ENCODE measurements around the gene MICU2. TPM values are rescaled to one million over a fixed set of nuclear protein-coding genes. Genes with fewer than 3 reads are reported as not detected.

The MICU2 gene
- polyA plus RNA-seq, 1 donor from 2014 or later: 223 TPM

GRCh38 chr13:21445759-21446158 is 158.2 kb downstream of the MICU2 start:
- H2AFZ ChIP-seq (ENCODE audit: low read depth, low read length): no peak overlapping the region
- no peaks in the 10 kb centered on the region for H3K36me3 ChIP-seq (ENCODE audit: insufficient read depth, low read length)
- no peaks in the 10 kb centered on the region for H4K20me1 ChIP-seq (ENCODE audit: insufficient read depth)
- H3K27me3 ChIP-seq (ENCODE audit: insufficient read depth, low read depth, low read length): no peaks in the 10 kb centered on the region
- no peaks in the 10 kb centered on the region for H3F3A ChIP-seq (ENCODE audit: insufficient read depth, low read length, poor library complexity, severe bottlenecking)
- no peak overlapping the region for H3K4me2 ChIP-seq (ENCODE audit: low read length)
- no peaks in the 10 kb centered on the region for H3K9me2 ChIP-seq (ENCODE audit: insufficient read depth, low read length)
- TF ChIP-seq POLR2AphosphoS5 (IDR thresholded peaks at IDR 0.05) (no peak), RAD21 (conservative IDR thresholded peaks at IDR 0.05) (no peak), EP300 (conservative IDR thresholded peaks at IDR 0.05; ENCODE audit: poor library complexity, severe bottlenecking) (no peak)
- no peak overlapping the region for H3K9ac ChIP-seq (ENCODE audit: low read length)
- H3K27ac ChIP-seq (ENCODE audit: low read length): no peak overlapping the region
- no peaks in the 10 kb centered on the region for H3K9me3 ChIP-seq (ENCODE audit: low read length)
- no peak overlapping the region for H3K4me3 ChIP-seq (ENCODE audit: low read length)
- peaks cover 42% of the 10 kb centered on the region for H3K79me2 ChIP-seq (replicated peaks; ENCODE audit: insufficient read depth, low read length)

- Histone ChIP-seq H3K36me3 (ENCODE audit: insufficient read depth, low read length) (peaks cover 2% of the 10 kb centered on the region), H3K9me3 (ENCODE audit: low read length) (peaks cover 6% of the 10 kb centered on the region), H4K20me1 (ENCODE audit: insufficient read depth) (no peaks in the 10 kb centered on the region), H3K4me3 (ENCODE audit: low read length) (no peak overlapping the region), H3K9me2 (ENCODE audit: insufficient read depth, low read length) (no peaks in the 10 kb centered on the region), H3K27me3 (ENCODE audit: insufficient read depth, low read depth, low read length) (no peaks in the 10 kb centered on the region), H3F3A (ENCODE audit: insufficient read depth, low read length, poor library complexity, severe bottlenecking) (no peaks in the 10 kb centered on the region), H3K4me2 (ENCODE audit: low read length) (no peak overlapping the region), H3K27ac (ENCODE audit: low read length) (no peak overlapping the region), H3K79me2 (replicated peaks; ENCODE audit: insufficient read depth, low read length) (peaks cover 36% of the 10 kb centered on the region), H2AFZ (ENCODE audit: low read depth, low read length) (no peak overlapping the region), H3K9ac (ENCODE audit: low read length) (no peak overlapping the region)
- TF ChIP-seq MXI1 (conservative IDR thresholded peaks at IDR 0.05; ENCODE audit: poor library complexity, severe bottlenecking) (no peak), RAD21 (conservative IDR thresholded peaks at IDR 0.05) (no peak), EZH2 (IDR thresholded peaks at IDR 0.05; ENCODE audit: borderline replicate concordance, insufficient read depth, low read length, poor library complexity, severe bottlenecking) (no peak), POLR2AphosphoS5 (IDR thresholded peaks at IDR 0.05) (no peak)
Measured at GRCh38 chr13:21443171-21443570, 160.8 kb downstream of the MICU2 start.

Small RNAs within 50 kb of the gene (small RNA-seq; reads per million reads assigned to genes)
- gene RNU6-59P: 0 to 0.08 (median 0) reads per million in 3 experiments

Other genes starting within 250 kb of the MICU2 start
- 42.7 and 43.3 TPM in 2 replicates for gene ZDHHC20, start 144.9 kb downstream of the MICU2 start, polyA plus RNA-seq
- gene FGF9, start 66.9 kb upstream of the MICU2 start, polyA plus RNA-seq: 27.2 and 29.4 TPM in 2 replicates

Measured in neural cell (in vitro differentiated cells).